SKM-1 (cell line): ENCODE measurements around the gene DPT.

Experiments
- DNase-seq: peaks from one replicate; lab custom pipeline; 2025; ENCODE audit not compliant: unreplicated experiment; lab: John Stamatoyannopoulos, UW

The DPT gene

DNA sequence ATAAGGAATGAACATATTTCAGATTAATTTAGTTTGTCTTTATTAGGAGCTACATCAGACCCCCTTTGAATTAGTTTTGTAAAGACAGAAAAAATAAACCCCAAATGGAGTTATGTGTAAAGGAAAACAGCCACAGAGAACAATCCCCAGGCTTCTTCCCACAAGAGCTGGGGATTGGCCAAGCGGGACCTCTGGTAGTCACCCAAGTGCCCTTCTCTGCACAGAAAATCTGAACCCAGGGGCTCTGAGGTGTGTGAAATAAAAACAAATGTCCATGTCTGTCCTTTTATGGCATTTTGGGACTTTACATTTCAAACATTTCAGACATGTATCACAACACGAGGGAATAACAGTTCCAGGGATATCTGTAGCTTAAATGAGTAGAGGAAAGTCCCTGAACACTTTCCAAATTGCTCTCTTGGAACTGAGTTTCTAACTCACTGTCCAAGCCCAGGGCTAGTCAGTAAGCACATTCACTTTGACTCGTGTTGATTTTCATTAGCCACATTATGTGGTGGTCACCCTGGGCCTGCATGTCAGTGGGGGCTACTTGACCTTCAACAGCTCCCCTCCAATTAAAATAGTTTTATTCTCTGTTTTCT is 22.5 kb downstream of the DPT start:
- DNase-seq: no peak

DNA sequence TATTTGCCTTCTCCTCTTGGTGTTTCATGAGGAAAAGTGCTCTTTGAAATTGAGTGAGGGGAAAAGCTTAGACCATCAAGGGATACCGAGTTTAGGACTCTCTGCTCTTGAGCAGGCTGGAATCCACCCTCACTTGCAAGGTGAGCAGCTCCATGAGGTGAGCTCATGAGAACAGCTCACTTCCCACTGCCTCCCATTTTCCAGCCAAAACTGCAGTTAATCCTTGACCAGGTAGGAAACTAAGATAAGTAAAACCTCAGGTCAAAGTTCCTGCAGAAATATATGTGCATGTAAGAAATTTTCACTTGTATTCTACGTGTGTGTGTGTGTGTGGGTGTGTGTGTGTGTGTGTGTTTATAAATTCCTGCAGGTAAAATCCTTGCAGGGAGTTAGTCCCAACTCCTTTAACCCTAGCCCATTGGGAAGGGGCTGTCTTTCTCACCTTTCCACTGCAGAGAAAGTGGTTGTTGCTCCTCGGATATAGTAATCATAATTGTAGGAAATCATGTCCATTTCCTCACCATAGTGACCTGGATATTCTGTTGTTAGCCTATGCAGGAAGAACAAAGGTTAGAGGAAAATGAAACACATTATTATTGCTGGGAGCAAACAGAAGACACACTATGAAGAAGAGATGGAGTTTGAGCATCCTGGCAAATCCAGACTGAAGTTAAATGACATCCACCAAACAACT is 28.3 kb downstream of the DPT start:
- DNase-seq: no peak

DNA sequence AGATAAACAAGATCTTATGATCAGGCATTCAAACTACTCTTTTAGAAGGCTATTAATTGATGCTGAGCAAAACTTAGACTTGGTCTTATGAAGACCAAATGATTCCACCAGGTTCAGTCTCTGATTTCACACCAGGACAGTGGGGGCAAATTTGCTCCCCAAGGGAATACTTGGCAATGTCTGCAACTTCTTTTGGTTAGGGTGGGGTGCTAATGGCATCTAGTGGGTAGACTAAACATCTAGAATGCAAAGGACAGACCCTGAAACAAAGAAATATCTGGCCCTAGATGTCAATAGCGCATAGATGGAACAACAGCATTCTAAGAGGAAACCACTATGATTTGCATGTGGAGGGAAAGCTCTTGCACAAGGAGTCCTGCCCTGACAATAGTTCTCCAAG is 30.6 kb downstream of the DPT start:
- no peak for DNase-seq

DNA sequence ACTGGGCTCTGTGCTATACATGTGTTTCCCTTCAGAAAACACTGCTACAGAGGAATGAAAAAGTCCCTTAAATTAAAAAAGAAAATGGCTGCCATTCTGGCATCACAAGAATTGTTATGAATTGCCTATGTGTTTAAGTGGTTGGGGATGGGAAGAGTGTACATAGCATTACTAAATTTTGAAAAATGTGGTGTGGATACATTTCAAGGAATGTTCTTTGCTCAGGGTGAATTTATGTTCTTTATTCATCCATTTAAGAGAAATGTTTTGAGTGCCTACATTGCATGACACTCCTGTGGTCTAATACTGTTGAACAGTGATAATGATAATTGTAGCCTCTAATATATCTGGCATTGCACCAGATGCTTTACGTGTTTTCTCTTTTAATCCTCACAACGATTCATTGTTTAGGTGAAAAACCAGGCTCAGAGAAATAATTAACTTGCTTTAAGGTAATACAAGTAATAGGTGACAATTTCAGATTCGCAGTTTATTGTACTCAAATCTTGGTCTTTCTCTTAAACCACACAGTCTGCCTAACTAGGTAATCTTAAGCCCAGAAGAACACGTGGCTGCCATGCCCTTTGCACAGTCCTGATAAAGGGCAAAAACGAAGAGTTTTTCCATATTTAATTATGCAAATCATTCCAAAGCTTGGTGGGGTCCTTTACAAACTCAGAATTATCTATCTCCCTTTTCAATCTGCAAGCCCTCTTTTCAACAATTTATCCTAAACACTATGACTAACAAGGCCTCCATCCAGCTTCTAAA is 31.5 kb downstream of the DPT start:
- no peak for DNase-seq

DNA sequence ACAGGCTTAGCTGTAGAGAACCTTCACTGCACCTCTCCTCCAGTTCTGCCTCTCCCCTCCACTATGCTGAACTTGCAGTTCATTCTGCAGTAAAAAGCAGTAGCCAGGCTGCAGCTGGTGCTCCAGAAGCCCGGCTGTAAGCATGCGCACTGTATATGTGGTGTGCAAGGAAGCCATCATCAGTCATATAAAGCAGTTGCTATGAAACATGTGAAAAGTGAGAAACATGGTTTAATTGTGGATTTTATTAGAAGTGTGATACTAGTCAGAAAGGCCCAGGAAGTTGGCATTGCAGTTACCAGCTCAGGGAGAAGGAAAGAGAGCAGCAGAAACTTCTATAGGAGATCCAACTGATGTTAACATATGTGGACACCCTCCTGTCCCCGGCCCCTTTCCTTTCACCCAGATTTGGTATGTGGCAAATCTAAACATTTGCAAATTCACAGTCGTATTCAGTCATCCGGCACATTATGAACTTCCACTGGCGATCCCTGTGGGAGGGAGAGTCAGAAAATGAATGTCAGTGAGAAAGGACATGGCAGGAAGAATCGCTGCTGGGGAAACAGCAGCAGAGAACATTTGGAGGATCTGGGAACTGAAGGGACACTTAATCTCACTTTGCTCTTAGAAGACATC is 32.8 kb downstream of the DPT start:
- DNase-seq: no peak

DNA sequence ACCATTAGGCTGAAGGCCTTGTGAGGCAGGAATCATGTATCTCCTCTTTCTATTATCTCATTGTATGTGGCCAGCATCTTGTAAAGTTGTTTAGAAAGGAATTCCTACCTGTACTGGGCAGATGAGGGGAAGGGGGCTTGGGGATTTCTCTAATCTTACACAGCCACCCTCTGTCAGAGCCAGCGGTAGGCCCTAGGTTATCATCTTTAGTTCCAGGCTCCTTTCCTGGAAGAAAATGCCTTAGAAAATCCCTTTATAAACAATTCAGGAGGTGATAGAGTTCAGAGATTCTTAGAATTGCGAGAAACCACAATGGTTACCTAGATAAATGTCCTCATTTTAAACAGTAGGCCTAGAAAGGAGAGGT is 35.2 kb downstream of the DPT start:
- no peak for DNase-seq

DNA sequence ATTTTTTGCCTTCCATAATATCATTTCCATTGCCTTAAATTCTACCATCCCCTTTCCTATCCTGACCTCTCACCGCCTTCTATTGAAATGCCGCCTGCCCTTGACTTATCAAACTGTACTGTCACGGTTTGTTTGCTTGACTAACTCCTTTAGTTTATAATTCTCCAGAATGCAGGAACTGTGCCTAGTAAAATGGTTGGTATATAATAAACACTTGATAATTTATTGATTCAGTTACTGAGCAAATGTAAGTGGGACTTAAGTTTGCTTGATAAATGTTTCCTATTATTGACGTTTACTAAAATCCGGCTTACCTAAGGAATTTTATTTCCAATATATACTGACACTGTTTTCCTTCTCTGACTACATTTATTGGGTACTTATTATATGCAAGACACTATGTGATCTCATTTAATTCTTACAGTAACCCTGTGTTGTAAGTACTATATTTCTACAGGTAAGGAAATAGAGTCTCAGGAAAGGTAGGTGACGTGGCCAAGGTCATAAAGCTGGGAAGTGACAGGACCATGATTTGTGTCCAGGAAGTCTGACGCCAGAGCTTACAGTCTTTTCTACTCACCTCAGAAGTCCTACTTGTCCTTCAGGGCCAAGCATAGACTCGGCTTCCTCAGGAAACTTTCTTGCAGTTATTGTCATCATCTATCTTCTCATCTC is 35.7 kb downstream of the DPT start:
- DNase-seq: no peak

DNA sequence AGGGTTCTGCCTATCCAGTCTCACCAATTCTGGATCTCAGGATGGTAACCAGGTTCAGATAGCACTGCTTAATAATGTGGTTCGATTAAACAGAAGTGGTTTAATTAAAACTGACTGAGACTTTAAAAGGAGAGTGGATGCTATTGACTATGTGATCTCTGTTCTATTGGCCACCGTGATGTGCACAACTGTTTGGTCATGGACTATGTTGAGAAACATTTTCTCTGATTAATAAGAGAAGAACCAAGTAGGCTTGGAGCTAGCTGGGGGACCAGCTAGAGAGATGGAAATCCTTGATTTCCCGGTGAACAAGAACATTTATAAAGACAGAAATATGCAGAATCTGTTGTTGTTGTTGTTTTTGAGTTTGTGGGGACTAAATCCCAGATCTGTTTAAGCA is 36.5 kb downstream of the DPT start:
- no peak for DNase-seq

DNA sequence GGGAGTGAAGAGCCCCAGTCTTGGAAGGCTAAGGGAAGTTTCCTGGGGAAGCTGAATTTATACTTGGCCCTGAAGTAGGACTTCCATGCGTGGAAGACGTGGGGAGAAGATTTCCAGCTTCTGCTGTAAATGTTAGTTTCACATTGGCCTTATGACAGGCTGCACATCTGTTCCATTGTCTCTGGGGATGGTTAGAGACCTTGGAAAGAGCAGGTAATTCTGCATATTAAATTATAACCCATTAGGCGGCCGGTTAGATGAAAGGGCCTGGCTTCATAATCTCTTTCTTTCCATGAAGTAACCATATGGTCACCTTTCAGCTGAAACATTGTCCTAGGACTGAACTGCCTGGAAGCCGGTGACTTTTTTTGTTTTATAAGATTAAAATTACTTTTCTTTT is 37.5 kb downstream of the DPT start:
- DNase-seq: no peak

DNA sequence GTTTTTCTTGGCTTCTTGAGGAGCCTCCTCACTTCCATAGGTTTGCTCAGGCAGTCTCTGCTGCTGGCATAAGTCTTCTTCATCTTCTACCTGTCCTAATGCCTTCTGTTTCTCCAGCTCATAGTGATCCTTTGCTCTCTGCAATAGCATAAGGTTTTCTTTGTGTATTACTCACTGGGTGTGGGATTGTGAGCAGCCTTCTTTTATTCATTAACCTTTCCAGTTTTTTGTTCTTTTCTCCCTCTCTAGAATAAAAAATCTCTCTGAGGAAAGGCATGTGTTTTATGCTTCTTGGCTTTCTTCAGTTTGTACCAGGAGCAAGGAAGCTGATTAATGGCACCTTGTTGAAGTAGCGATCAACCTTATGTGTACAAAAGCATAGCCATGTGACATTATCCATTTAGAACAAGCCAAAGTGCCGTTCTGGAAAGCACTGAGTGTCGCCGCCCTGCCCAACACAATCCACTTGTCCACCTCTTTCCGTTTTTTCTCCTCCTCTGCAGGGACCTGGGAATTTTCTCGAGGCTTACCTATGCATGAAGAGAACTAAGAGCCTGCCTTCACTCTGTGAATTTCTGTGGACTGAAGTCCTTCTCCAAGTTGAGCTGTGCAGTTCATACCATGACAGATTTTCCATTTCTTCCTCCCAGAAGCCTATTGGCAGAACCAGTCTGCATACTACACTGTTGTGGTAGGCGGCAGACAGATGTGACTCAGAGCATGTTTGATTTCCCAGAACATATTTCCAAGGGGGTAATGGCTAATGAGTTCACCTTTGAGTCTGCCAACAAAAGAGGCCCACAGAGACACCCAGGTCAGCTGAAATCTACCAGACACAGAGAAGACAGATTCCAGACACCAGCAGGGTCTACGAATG is 39.0 kb downstream of the DPT start:
- no peak for DNase-seq

DNA sequence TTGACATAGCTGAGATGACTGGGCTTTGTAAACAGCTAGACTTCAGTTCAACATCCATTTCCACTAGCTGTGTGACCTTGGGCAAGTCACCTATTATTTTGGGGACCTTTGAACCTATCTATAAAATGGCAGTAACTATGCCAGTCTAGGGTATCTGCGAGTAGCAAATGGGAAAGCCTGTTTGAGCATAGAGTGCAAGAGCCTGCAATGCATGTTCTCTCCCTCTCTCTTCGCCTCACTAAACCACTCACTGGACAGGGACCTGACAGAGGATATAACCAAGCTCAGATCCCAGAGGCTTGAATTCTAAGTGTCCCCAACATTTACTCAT is 39.7 kb downstream of the DPT start:
- no peak for DNase-seq

DNA sequence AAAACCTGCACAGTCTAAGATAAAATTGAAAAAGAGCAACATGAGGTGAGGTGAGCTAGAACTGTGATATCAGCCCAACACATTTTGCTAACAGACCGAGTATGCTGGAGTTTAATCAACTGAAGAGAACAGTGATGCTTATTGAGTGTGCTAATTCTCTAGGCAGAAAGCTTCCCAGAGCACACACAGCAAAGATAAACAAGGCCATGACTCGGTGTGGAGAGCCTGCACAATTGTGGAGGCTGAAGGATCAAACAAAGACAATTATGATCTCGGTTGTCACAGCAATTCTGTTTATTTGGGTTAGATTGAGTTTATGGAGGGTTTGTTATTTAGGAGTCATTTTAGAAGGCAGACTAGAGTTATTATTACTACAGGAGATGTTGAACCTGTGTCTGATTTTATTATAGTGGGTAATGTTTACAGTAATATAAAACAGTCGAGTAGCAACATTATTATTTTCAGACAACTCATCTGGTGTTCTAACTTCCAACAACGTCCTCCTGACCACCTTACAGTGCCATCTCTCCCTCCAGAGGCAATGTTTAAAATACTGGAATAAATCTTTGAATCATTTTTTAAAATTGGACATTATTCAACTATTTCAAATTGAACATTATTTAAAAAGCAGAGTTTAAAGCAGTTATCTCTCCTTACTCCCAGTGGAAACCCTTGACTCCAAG is 40.2 kb downstream of the DPT start:
- no peak for DNase-seq

DNA sequence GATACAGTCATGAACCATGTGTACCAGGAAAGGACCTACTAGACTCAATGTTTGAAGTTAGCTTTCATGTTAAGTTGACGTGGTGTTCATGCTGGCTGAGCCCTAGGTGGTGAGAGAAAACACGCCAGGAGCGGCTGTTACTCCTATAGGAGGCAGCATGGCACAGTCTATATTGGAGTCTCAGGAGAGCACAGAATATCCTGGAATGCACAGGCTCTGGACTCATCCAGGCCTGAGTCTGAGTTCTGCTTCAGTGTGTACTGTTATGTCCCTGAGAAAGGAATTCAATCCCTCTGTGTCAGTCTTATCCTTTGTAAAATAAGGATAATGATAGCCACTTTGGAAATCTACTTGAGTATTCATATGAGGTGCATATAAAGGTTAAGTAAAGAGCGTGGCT is 41.2 kb downstream of the DPT start:
- DNase-seq: no peak

DNA sequence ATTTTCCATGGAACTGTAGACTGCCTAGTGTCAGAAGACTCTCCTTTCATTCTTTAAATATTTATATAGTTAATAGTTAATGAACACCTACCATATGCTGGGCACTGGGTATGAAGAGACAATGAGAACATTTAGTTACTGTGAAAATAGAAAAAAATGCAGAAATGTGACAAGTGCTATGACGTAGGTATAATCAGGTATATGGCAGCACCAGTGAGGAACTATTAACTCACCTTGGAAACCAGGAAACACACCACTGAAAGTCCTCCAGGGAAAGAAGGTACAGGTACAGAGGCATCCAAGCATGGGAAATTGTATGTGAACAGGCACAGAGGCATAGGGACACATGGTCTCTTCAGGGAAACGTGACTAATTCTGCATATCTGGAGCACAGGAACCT is 42.3 kb downstream of the DPT start:
- DNase-seq: no peak

DNA sequence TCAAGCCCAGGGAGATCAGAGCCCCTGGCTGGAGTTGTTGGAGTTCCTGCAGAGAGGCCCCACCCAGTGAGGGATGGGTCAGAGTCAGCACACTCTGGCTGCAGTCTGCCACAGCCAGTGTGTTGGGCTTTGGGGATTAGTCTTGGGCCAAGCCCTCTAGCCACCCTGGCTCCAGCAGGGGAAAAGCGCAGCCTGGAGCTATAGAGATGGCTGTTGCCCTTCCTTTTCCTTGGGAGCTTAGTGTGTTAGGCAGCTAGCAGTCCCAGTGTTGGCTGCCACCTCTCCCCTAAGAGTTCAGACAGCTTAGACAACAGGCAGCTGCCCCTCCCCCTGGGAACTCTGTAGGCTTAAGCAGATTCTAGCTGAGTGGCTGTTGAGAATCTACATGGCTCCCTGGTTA is 45.1 kb downstream of the DPT start:
- no peak for DNase-seq

DNA sequence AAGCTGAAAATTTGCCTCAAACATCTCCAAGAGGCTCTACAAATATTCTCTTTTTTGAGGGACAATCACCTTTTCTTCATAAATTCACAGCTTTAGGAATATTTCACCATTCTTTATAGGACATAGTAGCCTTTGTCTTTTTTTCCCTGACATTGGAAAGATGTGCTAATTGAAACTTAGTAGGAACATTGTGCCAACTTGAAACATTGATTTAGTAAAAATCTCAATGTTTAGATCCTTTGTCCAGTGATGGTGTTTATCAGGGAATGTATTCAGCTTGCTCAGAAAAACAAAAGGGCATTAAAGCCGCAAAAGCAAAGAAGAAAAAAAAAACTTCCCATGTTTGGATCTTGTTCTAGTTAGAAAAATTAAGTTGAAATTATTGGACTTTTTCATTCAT is 52.1 kb downstream of the DPT start:
- no peak for DNase-seq

DNA sequence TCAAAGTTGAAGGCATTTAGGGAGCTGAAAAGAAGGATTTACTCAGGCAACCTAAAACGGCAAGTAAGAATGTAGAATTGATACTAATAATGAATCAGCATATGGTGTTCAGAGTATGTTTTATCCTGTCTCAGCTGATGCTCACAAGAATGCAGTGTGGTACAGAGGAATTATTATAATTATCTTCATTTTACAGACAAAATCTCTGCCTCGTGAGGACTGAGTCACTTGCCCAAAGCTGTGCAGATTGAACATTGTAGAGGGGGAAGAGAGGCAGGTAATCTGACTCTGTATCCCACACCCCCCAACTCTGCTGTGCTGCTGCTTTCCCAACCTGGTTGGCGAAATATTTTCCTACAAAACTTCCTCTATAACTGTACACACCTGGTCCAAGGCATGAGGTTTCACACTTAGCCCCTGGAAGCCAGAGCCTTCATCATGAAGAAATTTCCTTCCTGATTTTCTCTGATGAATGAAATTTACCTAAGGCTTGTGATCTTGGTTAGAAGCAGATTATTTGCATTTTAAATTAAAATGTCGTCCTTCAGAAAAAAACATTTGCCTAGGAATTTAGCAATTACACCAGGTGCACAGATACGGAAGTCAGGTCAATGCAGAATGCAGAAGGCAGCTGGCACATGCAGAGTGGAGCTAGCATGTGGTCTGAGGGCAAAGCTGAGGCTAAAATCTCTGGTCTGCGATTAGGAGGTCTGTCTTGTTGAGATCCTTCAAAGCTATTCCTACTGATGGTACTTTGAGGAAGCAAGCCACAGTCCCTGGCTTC is 52.8 kb downstream of the DPT start:
- no peak for DNase-seq

DNA sequence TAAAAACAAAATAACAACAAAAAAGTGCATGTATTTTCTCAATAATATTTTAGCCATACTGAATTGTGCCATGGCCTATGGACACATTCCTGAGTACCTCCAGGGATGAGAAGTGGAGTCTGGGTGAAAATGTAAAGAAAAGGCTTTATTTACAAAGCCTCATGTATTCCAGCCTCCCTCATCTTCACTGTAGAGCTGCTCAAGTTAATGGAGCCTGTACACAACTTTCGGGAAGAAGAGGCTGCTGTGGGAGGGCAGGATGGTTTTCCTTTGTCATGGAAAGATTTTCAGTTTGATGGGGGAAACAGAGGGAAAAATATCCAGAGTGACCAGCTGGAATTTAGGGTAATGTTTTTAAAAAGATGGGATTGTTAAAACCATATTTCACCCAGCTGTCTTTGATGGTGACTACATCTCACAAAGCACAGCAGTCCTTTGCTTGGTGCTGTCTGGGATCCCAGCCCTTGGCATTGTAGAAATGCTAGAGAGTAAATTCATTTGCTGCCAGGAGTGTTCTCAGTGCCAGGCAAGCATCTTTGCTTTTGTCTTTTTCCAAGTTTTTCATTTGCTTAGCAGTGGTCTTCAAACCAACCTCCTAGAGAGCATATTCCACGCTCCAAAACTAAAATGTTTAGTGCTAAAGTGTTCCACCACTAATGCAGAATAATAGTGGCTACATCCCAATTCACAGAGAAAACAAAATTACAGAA is 54.9 kb downstream of the DPT start:
- DNase-seq: no peak

DNA sequence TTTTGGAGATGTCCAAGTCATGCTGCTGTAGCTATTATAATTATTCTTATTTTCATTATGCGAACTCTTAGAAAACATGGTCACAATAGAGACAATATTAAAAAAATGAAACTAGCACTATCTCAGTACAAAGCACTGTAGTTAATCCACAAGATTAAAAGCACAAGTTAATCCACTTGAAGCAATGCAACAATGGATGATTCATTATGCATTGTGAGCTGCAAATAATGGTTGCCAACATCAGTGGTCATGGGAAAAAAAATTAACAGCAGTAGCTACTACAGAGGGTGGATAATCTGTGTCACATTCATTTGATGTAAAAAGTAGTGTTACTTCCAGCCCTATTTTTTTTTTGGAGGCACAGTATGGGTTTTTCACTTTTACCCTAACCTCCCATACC is 56.7 kb downstream of the DPT start:
- no peak for DNase-seq
